ENCODE measurements around the gene FAM177A1.
"Not testable (repeated sequence)": the region's sequence is repeated elsewhere in the genome, so short reads cannot be mapped to it uniquely, and the experiment has no call there.

Gene FAM177A1, protein sequence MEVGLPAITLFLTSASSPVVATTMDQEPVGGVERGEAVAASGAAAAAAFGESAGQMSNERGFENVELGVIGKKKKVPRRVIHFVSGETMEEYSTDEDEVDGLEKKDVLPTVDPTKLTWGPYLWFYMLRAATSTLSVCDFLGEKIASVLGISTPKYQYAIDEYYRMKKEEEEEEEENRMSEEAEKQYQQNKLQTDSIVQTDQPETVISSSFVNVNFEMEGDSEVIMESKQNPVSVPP

DNA sequence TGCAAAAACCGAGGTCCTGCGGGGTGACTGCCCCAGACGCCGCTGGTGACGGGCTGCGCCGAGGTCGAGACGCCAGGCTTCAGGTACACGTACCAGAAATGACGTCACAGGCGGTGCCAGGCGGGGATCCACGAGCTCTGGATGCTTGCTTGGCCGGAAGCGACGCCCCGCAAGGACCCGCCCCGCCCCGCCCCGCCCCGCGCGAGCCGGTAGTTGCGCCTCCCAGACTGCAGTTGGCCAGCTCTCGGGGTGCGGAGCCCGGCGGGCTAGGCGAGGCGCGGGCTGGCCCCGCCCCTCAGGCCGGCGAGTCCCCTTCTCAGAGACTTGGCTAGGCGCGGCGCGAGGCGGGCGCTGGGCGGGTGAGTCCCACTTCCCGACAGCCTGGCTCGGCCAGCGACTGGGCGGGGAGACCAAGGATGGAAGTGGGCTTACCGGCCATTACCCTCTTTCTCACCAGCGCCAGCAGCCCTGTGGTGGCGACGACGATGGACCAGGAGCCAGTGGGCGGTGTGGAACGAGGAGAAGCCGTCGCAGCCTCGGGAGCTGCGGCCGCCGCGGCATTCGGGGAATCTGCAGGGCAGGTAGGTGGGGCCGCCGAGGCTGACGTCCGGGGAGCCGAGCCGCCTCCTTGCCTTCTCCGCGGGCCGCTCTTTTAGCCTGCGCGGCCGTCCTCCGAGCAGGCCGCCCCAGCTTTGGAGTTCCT lies at the start of gene FAM177A1:
TSS of gene FAM177A1 (plus strand) at position 225 of the 703 bp plus-strand sequence. CDS start at position 417, 192 bp downstream.
- peak; percentile 96 for DNase-seq

DNA sequence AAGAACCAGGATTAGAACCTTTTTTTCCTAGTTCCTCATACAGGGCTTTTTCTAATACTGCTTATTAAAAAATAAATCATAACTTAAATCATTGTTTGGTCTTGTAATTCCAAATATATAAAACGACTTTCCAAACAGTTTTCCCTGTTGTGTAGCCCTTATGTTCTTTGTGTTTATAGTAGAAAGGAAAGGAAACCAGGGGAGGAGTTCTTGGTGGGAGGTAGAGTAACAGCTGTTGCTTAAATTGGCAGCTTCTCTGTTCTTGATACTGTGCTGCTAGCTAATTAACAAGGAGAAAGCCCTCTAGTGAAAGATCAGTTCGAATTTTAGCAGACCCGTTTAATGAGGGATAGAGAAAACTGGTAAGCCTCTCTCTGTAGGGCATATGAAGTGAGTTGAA lies 48.3 kb upstream of the FAM177A1 start:
- no peak for DNase-seq

DNA sequence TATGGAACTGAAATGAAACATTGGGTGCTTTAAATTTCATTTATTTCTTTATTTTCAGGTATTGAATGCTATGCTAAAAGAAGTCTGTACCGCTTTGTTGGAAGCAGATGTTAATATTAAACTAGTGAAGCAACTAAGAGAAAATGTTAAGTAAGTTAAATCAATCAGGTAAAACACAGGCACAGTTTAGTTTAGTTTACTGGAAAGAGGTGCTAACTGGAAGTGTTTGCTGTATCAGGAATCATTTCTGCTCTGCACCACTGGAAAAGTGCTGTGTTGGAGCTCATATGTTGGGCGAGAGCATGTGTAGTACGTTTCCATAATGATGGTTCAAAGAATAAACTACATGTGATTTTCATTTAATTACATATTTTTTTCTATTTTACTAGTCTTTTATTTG lies 46.6 kb upstream of the FAM177A1 start:
- no peak for DNase-seq

DNA sequence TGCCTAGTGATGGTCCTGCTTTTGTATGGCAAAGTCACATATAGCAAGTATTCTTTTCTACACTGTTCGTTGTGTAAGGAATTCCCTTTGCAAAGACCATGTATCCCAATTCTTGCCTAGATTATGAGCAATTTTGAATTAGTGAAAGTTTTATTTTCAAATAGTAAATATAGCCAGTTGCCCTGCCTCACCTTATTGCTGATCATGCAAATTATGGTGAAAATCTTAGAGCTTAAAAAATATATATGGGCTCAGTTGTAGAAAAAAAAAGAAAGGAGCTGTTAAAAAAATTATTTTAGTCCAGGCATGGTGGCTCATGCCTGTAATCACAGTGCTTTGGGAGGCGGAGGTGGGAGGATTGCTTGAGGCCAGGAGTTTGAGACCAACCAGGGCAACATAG lies 44.5 kb upstream of the FAM177A1 start:
- DNase-seq, result no peak

DNA sequence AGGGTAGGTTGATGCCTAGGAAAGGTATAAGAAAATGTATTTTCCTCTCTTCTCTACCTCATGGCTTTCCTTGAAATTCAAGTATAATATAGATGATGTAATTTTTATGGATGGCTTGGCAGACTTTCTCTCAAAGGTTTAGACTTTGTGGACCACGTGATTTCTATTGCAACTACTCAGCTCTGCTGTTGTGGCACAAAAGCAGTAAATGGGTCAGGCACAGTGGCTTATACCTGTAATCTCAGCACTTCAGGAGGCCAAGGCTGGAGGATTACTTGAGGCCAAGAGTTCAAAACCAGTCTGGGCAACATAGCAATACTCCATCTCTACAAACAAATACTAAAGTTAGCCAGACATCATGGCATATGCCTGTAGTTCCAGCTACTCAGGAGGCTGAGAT lies 41.2 kb upstream of the FAM177A1 start:
- no peak for DNase-seq

DNA sequence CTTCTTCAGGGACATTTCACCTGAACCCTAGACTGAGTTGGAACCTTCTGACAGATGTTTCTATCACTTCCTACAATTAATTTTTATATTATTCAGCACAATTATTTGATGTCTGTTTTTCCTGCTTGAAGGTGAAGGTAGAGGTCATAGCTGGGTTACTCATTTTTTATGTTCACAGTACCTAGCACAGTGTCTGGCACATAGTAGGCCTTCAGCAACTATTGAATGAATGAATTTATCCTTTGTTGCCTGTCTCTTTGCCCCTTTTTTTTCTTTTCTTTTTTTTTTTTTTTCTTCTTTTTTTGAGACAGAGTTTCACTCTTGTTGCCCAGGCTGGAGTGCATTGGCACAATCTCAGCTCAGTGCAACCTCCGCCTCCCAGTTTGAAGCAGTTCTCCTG lies 29.5 kb upstream of the FAM177A1 start:
- DNase-seq, result no peak

DNA sequence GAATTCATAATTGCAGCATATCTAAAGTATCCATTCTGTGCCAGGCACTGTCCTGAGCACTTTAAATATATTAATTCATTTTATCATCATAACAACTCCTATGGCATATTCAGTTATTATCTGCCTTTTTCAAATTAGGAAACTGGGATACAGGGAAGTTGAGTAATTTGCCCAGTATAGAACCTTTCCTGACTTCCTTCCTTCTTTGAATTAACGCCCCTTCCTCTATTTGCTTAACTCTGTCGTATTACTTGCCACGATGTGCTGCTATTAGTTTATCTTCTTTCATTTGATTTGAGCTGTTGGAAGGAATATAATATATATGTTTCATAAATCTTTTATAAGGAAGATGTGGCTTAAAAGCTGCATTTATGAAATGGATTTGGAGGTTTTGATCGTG lies 25.4 kb upstream of the FAM177A1 start:
- DNase-seq, result no peak

DNA sequence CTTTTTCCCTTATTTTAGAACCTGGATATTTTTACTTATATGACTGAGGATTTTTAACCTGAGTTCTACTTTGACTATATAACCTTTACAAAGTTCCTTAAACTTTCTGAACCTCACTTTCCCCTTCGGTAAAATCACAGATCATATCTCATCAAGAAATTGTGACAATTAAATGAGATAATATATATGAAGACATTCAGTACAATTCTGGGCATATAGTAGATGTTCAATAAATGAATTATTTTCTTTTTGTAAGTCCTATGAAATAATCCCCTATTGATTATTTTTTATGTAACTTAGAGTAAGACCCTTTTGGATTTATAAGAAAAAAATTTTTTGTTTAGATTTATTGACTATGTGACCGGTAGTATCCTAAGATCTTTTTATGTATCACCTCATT lies 17.6 kb upstream of the FAM177A1 start:
- no peak for DNase-seq

DNA sequence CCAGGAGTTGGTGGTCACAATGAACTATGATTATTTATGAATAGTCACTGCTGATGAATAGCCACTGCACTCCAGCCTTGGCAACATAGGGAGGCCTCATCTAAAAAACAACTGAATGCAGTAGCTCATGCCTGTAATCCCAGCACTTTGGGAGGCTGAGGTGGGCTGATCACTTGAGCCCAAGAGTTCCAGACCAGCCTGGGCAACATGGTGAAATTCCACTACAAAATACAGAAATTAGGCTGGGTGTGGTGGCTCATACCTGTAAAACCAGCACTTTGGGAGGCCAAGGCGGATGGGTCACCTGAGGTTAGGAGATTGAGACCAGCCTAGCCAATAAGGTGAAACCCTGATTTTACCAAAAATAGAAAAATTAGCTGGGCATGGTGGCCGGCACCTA lies 13.5 kb upstream of the FAM177A1 start:
- DNase-seq, result no peak

DNA sequence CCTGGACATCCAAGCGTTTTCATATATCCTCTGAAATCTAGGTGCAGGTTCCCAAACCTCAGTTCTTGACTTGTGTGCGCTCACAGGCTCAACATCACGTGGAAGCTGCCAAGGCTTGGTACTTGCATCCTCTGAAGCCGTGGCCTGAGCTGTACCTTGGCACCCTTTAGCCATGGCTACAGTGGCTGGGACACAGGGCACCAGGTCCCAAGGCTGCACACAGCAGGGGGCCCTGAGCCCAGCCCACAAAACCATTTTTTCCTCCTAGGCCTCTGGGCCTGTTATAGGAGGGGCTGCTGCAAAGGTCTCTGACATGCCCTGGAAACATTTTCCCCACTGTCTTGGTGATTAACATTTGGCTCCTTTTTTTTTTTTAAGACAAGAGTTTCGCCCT lies 11.6 kb upstream of the FAM177A1 start:
- no peak for DNase-seq

DNA sequence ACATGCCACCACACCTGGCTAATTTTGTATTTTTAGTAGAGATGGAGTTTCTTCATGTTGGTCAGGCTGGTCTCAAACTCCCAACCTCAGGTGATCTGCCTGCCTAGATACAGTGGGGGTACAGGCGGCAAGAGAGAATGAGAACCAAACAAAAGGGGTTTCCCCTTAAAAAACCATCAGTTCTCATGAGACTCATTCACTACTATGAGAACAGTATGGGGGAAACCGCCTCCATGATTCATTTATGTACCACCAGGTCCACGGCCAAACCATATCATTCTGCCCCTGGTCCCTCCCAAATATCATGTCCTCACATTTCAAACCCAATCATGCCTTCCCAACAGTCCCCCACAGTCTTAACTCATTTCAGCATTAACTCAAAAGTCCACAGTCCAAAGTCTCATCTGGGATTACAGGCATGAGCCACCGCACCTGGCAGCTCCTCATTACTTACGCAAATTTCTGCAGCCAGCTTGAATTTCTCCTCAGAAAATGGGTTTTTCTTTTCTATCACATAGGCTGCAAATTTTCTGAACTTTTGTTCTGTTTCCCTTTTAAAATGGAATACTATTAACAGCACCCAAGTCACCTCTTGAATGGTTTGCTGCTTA lies 11.0 kb upstream of the FAM177A1 start:
- DNase-seq, result not testable (repeated sequence)

DNA sequence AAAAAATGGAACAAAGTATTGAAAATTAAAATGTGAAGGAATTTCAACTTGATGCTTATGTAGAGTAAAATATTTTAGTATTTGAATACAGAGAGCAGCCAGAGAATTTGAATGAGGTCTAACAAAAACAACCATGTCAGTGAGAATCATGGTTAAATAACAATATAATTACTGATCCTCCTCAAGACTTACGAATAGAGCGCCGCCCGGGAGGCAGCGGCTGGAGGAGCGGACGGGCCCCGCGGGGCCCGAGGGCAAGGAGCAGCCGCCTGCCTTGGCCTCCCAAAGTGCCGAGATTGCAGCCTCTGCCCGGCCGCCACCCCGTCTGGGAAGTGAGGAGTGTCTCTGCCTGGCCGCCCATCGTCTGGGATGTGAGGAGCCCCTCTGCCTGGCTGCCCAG lies 7.8 kb upstream of the FAM177A1 start:
- DNase-seq, result not testable (repeated sequence)

DNA sequence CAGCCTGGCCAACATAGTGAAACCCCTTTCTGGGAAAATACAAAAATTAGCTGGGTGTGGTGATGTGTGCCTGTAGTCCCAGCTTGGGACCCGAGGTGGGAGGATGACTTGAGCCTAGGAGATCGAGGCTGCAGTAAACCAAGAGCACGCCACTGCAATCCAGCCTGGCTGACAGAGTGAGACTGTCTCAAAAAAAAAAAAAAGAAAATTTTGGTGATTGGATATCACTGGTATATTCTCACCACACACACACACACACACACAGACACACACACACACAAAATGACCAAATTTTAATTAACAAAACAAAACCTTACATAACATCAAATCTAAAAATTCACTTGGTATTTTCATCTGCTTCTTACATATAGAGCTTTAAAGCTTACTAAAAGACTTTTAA lies 3.4 kb upstream of the FAM177A1 start:
- DNase-seq, result no peak

DNA sequence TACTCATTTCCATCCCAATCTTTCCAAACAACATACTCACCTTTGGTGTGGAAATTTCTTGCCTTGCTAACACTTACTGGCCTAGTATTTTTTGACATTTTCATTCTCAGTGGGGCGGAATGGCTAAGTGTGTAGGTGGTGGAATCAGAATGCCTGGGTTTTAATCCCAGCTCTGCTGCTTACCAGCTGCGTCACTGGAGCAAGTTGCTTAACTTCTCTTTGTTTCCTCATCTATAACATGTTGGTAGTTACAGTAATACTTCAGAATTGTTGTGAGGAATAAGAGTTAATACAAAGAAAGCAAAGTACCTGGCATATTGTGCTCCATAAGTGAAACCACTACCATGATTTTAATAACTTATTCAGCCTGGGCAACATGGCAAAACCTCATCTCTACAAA lies 3.0 kb upstream of the FAM177A1 start:
- no peak for DNase-seq

DNA sequence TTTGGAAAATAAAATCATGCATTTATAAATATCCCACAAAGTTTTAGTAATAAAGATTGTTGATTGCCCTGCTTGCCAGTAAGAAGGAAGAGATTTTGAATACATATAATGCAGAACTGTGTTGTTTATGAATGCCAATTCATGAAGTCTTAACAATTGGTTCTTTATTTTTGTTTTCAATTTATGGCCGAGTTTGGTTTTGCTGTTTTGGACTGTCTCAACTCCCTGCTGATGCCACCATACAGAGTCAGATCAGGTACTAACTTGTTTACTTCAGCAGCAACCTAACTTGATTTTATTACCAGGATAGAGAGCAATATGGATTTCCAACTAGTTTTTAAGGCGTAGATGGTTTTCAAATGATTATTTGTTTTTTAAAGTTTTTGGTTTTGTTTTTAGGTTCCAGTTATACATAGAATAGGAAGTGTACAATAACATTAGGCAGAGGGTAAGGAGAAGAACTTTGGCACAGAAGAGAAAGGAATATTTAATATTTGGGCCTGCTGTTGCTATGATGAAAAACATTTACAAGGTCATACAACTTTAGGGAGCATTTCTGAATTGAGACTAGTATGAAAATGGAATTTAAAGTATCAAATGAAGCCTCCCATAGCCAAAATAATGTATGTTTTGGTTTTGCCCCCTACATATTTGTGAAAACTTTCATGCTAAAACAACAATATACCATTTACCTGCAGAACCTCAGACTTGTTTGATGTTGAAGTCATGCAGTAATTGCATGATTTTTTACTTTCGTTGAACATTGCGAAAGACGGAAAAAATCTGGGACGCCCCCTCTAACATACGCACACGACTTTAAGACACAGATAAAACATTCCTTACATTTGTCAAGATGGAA lies 904 bp upstream of the FAM177A1 start:
- no peak for DNase-seq

DNA sequence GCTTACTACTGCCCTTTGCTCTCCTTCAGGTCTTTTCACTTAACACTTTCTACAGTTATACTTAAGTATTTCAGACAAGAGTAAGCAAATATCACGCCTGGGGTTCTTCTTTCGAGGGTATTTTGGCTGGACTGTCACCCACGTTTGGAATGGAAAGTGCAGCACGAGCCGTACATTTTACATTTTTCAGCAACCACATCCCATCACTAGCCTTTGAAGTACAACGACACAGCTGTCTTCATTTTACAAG lies 349 bp upstream of the FAM177A1 start:
- DNase-seq, result no peak

DNA sequence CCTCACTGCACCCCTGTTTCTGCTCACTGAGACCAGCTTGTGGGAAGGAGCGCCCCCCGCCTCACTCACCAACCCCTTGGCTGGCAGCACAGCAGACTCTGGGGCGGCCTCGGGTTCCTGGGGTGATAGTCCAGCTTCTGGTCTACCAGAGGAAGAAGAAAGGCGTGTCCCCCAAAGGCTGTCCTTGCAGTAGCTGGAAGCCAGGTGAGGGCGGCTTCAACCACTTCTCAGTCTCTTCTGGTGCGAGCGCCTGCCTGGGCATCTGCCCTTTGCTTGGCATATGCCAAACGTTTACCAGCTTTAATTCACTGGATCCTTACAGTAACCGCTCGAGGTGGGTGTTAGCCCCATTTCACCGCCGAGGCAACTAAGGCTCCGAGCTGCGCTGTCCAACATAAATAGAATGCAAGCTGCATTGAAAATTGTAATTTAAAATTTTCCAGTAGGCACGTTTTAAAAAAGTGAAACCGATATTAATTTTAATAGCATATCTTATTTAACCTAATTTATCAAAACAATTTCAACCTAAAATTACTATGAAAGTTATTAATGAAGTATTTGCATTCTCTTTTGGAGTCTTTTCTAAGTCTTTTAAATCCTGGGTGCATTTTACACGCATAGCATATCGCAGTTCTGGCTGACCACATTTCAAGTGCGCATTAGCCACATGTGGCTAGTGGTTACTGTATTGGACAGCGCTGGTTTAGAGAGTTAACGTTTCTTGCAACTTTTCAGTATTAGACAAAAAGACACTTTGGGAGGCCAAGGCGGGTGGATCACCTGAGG lies 872 bp downstream of the FAM177A1 start:
- no peak for DNase-seq

DNA sequence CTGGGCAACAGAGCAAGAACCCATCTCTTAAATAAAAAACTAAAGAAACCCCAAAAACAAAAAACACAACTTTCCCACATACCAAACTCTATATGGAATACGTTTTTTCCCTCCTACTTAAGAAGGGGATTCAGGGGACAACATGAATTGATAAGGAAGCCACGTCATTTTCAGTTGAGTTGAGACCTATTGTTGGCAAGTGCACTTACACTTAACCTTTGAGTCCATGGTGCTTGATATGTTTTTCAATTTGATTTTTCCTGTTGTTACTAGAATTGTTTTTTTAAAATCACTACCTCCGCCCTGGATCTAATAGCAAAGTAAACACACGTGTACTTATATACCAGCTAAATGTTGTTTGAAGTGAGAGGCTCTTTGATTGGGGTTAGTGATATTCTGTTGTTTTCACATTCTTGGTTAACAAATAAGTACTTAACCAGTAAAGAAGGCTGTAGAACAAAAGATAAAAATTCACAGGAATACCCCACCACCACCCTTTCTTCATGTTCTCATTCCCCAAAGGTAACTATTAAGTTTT lies 2.0 kb downstream of the FAM177A1 start:
- no peak for DNase-seq

DNA sequence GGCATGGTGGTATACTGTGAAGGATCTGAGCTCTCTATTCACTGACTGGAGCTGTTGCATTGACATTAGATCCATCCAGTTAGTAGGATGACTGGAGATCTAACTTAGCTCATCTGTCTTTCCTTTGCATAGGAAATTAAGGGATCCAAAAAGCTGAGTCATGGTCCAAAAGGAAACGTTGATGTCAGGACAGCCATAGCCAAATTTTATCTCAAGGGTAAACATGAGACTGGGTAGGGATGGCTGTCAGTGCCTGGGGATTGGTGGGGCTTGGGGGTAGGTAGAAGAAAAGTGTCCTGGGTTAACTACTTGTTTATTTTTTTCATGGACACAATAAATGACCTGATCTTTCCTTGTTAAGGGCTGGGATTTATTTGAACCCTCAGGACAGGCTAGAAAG lies 4.6 kb downstream of the FAM177A1 start:
- peak; percentile 11 for DNase-seq

DNA sequence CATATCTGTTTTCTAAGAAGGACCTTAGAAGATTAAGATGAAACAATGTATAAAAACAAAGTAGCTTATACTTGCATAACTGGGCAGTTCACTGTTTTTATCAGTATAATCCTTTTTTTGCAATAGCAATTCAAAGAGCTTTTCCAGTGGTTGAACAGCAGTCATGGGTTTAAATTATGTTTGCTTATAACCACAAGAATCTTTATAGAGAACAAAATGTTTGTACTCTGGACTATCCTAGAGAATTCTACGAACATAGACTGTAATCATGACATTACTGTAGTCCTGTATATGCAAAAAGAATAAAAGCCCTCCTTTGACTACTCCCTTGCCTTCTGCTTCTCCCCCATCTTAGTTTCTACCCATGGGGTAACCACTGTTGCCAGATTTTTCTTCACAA lies 5.7 kb downstream of the FAM177A1 start:
- DNase-seq, result no peak

DNA sequence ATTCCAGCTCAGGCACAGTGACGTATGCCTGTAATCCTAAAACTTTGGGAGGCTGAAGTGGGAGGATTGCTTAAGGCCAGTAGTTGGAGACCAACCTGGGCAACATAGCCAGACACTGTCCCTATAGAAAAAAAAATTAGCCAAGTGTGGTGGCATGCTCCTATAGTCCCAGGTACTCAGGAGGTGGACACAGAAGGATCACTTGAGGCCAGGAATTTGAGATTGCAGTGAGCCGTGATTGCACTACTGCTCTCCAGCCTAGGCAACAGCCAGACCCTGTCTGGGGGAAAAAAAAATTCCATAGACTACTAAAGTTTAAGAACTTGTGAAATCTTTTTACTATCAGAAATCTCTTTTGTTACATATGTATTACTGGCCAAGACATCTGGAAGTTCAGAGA lies 6.6 kb downstream of the FAM177A1 start:
- DNase-seq, result no peak

DNA sequence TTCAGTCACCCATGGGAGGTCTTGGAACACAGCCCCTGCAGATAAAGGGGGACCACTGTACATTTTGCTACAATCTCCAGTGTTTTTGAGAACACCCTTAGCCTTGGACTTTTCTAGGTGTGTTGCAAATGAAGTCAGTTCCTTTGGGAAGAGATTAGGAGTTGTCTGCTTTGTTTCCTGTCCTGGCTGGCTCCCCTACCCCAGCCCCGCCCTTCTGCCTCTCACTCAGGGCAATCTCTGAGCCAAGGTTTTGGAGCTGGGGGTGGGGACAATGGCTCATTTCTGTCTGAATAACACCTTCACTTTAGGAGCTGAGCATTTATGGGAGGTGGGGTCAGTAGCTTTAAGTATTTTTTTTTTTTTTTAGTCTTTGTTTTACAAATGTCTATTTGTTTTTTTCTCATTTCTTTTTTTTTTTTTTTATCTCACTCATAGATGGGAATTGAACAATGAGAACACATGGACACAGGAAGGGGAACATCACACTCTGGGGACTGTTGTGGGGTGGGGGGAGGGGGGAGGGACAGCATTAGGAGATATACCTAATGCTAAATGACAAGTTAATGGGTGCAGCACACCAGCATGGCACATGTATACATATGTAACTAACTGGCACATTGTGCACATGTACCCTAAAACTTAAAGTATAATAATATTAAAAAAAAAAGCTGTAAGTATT lies 15.2 kb downstream of the FAM177A1 start:
- DNase-seq, result not testable (repeated sequence)
